Type B pancreatic cell (in vitro differentiated cells): ENCODE results near the gene DOK1. TPM values are rescaled to one million over a fixed set of nuclear protein-coding genes. Genes with fewer than 3 reads are reported as not detected.

Experiments
- DNase-seq: peaks from one replicate; pipeline ENCODE4 v3.0.0; 2021; ENCODE audit warnings: mixed read lengths; ENCODE audit not compliant: unreplicated experiment; ENCODE audit errors: extremely low spot score
- H3K27ac Mint-ChIP-seq: 2 replicates; pipeline ENCODE4 v1.8.0; 2021; ENCODE audit warnings: mild to moderate bottlenecking, mixed read lengths
- H3K27me3 Mint-ChIP-seq: 2 replicates; pipeline ENCODE4 v1.8.0; 2021; ENCODE audit warnings: mixed read lengths
- H3K36me3 Mint-ChIP-seq: 2 replicates; pipeline ENCODE4 v1.8.0; 2021; ENCODE audit warnings: mixed read lengths
- H3K4me1 Mint-ChIP-seq: one replicate; pipeline ENCODE4 v1.8.0; 2021; ENCODE audit warnings: mixed read lengths; ENCODE audit not compliant: unreplicated experiment
- H3K4me3 Mint-ChIP-seq: 2 replicates; pipeline ENCODE4 v1.8.0; 2021; ENCODE audit warnings: mild to moderate bottlenecking, mixed read lengths
- H3K9me3 Mint-ChIP-seq: 2 replicates; pipeline ENCODE4 v1.8.0; 2021; ENCODE audit warnings: mixed read lengths
- CTCF ChIP-seq: fragments of 200-600 bp; sonication (generic); conservative IDR thresholded peaks from 2 replicates; pipeline ENCODE4 v1.5.0; 2021; ENCODE audit warnings: antibody characterized with exemption, mild to moderate bottlenecking
- total RNA-seq: library from RNA; stranded (reverse); gene quantifications from 2 replicates; pipeline ENCODE4 v1.2.1, GENCODE V29; 2021; ENCODE audit warnings: low replicate concordance

The DOK1 gene
- total RNA-seq, 1 donor from 2014 or later, result 9.9 TPM

GRCh38 chr2:74537140-74537539, 17.4 kb upstream of the DOK1 start:
- TF ChIP-seq CTCF, result no peak
- H3K4me1 Mint-ChIP-seq, result peaks cover 2% of the 10 kb centered on the region
- DNase-seq, result no peak
- no peak overlapping the region for H3K4me3 Mint-ChIP-seq
- H3K9me3 Mint-ChIP-seq, result no peaks in the 10 kb centered on the region
- no peaks in the 10 kb centered on the region for H3K27me3 Mint-ChIP-seq
- H3K27ac Mint-ChIP-seq, result no peak overlapping the region
- peaks cover 3% of the 10 kb centered on the region for H3K36me3 Mint-ChIP-seq

- Mint-ChIP-seq H3K9me3 (no peaks in the 10 kb centered on the region), H3K4me3 (no peak overlapping the region), H3K36me3 (no peaks in the 10 kb centered on the region), H3K4me1 (no peaks in the 10 kb centered on the region), H3K27ac (no peak overlapping the region), H3K27me3 (no peaks in the 10 kb centered on the region)
- DNase-seq, result no peak
- no peak for TF ChIP-seq CTCF
Observed at GRCh38 chr2:74538881-74539339, 15.6 kb upstream of the DOK1 start.

GRCh38 chr2:74540291-74540690, 14.2 kb upstream of the DOK1 start:
- H3K4me1 Mint-ChIP-seq, result no peaks in the 10 kb centered on the region
- no peak overlapping the region for H3K4me3 Mint-ChIP-seq
- H3K9me3 Mint-ChIP-seq, result no peaks in the 10 kb centered on the region
- DNase-seq, result no peak
- TF ChIP-seq CTCF, result no peak
- H3K36me3 Mint-ChIP-seq, result no peaks in the 10 kb centered on the region
- H3K27ac Mint-ChIP-seq, result no peak overlapping the region
- no peaks in the 10 kb centered on the region for H3K27me3 Mint-ChIP-seq

- no peak for TF ChIP-seq CTCF
- Mint-ChIP-seq H3K27me3 (peaks cover 2% of the 10 kb centered on the region), H3K4me1 (peaks cover 2% of the 10 kb centered on the region), H3K9me3 (no peaks in the 10 kb centered on the region), H3K36me3 (no peaks in the 10 kb centered on the region), H3K4me3 (no peak overlapping the region), H3K27ac (no peak overlapping the region)
- DNase-seq, result no peak
Observed at GRCh38 chr2:74542978-74543377, 11.5 kb upstream of the DOK1 start.

- no peak for TF ChIP-seq CTCF
- Mint-ChIP-seq H3K9me3 (no peaks in the 10 kb centered on the region), H3K27ac (no peak overlapping the region), H3K36me3 (no peaks in the 10 kb centered on the region), H3K27me3 (peaks cover 10% of the 10 kb centered on the region), H3K4me3 (no peak overlapping the region), H3K4me1 (peaks cover 11% of the 10 kb centered on the region)
- DNase-seq, result no peak
Observed at GRCh38 chr2:74544634-74545033, 9.9 kb upstream of the DOK1 start.

- no peaks in the 10 kb centered on the region for H3K9me3 Mint-ChIP-seq
- no peaks in the 10 kb centered on the region for H3K36me3 Mint-ChIP-seq
- no peak for TF ChIP-seq CTCF
- peaks cover 11% of the 10 kb centered on the region for H3K27me3 Mint-ChIP-seq
- no peak overlapping the region for H3K4me3 Mint-ChIP-seq
- H3K27ac Mint-ChIP-seq, result no peak overlapping the region
- DNase-seq, result no peak
- H3K4me1 Mint-ChIP-seq, result peaks cover 12% of the 10 kb centered on the region
Observed at GRCh38 chr2:74546004-74546403, 8.5 kb upstream of the DOK1 start.
